Eye (tissue), 1 donor: Measurements from ENCODE around the gene PHF20.
A peak's percentile ranks its signal among the peaks of the same experiment; 100 is the strongest.
"Not testable (repeated sequence)": the region's sequence is repeated elsewhere in the genome, so short reads cannot be mapped to it uniquely, and the experiment has no call there.

ENCODE experiments used
- DNase-seq: peaks from one replicate; pipeline ENCODE4 v3.0.0-alpha.2; 2015

The PHF20 gene

DNA sequence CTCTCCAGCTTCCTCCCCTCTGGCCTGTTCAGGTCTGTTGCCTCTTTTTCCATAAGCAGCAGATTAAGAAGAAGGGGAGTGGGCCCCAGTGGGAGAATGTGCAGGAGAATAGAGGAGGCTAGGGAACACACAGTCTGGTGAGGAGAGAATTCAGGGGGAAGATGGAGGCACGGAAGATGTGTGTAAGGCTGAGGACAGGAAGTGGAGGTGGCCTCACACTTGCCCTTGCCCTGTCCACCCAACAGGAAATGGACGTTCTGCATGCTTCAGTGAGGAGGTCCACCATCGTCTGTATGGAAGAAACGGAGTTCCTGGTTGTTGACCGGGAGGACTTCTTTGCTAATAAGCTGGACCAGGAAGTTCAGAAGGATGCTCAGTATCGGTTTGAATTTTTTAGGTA lies 212.6 kb downstream of the PHF20 start:
- DNase-seq = no peak

DNA sequence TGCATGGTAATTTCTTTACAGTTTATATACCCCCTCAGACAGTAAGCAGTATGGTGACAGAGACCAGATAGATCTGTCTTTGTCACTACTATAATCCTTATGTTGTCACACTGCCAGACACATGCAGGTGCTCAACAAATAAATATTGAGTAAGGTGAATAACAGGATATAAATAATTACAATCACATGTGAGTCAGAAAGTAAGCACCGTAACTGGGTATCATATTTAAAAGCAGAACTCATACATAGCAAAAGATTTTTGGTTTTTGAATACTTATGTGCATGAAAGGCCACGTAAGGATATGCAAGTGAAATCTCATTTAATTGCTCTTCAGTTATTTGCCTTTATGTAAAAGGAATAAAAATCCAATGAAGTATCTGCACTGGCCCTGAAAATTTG lies 214.0 kb downstream of the PHF20 start:
- no peak for DNase-seq

DNA sequence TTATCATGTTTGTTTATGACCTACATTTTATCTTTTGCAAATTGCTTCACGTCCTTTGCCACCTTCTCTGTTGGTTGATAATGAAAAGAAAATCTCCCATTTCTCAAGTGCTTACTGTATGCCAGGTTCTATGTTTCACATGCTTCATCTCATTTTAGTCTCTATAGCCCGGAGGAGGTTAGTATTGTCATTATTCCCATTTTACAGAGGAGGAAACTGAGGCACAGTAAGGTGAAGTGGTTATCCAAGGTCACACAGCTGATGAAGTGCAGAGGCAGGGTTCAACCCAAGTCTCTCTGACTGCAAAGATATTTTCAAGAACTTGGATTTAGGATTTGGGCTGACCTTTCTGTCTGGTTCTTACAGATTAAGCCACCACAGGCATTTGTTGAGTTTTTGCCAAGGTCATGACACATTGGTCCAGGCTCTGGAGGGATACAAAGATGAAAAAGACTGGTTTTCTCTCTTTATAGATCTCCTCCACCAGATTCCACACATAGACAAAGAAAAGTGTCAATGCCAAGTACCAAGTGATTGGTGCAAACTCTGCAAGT lies 217.2 kb downstream of the PHF20 start:
- DNase-seq = no peak

DNA sequence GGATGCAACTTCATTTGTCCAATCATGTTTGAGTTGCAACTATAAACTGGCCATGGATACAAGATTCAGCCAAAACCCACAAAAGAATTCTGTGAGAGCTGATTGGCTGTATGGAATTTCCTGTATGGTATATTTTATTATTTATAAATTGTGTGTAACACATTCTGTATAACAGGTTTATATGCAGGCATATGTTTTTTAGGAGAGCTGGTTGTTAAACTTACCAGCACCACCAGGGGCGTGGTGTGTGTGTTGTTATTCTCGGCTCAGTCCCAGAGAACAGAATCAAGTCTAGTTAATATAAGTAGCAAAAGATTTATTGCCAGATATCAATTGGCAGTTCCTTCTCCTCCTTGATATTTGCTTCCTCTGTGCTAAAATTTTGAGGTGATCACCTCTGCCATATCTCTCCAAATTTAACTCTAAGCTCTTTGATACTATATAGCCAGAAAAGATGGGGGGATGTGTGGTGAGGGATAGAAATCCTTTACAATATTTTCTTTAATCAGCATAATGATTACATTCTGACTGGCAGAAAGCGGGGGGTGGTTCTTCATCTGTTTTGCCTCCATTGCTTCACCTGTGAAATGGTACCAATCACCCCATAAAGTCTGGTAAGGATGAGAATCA lies 219.4 kb downstream of the PHF20 start:
- peak; percentile 24 for DNase-seq

DNA sequence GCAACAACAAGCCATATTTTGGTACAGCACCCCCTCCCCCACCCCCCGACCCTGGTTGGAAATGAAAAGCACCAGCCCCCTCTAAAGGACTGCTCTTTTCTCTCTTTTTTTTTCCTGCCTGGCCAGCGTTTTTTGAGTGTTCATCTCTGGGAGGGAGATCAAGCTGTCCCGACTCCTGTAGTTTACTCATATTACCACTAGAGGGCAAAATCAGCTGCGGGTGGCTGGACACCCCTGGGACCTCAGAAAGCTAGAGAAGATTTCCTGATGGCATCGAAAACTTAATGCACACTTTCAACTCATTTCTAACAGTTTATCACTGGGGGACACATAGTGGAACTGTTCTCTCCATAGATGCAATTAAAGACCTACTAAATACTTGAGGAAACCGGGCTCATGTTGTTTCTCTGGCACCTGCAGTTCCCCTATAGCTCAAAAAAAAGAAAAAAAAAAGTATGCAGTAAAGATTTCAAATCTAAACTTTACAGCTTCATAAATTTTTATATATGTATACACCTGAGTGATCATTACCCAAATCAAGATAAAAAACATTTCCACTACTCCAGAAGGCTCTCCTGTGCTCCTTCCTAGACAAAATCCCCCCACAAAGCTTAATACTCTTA lies 221.0 kb downstream of the PHF20 start:
- peak; percentile 89 for DNase-seq

DNA sequence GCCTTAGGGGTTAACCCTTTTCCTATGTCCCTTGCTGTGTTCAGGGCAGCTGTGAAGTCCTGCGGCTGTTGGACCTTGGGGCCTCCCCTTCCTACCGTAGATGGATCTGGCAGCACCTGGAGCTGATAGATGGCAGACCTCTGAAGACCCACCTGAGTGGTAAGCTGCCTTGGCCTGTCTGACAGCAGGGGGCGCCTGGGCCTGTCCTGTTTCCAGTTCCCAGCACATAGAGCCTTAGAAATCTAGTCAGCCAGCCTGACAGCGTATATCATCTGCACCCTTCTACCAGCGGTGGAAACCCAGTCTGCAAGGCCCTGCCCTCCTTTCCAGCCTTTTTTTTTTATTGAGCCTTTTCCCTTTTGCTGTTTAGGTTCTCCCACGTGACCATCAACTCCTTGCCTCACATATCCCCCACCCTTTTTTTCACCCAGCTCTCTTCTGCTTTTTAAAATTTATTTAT lies 223.2 kb downstream of the PHF20 start:
- peak; percentile 90 for DNase-seq

DNA sequence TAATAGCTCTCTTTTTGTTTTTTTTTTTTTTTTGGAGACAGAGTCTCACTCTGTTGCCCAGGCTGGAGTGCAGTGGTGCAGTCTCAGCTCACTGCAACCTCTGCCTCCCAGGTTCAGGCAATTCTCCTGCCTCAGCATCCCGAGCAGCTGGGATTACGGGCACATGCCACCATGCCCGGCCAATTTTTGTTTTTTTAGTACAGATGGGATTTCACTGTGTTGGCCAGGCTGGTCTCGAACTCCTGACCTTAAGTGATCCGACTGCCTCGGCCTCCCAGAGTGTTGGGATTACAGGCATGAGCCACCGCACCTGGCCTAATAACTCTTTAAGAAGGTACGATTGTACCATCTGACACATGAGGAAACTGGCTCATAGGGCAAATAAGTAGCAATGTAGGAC lies 224.7 kb downstream of the PHF20 start:
- not testable (repeated sequence) for DNase-seq
